CD4-positive, alpha-beta T cell treated with Interleukin-2 at 100 ng/mL for 4 hours (primary cell): Measurements from ENCODE around the gene HAND2.

ENCODE experiments used
- DNase-seq: peaks from one replicate; pipeline ENCODE4 v3.0.0-alpha.2; 2020; ENCODE audit warnings: low spot score

Gene HAND2

GRCh38 chr4:173535957-173536356 lies 5.9 kb upstream of the HAND2 start:
- DNase-seq = no peak

DNA sequence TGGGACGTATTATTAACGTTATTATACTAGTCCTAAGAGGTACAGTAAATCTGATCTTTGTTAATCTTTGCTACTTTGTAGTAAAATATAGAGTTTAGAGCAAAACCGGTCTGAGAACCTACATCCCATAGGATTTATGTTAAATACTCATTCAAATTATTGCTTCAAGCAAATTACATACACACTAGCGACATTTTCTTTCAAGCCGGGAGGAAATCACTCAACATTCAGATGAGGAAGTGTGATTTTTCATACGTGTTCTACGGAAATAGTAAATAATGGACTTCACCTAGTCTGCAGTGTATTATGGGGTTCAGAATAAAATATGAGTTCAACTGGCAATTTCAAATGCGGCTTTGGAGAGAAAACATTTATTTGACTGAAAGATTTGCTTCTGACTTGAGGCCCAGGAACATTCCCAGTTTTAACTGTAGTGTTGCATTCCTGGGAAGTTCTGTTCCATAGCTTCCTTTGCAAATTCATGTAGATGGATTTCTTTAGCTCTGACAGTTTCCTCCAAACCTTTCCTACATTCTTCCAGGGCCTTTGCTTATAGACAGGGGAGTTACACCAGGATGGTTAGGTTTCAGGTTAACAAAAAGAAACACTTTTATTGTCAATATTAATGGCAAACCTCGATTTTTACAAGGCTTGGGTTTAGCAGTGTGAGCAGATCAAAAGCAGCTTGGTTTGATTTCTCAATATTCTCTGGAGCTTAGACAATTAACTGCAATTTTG lies 5.3 kb upstream of the HAND2 start:
- no peak for DNase-seq

GRCh38 chr4:173534434-173534833 lies 4.4 kb upstream of the HAND2 start:
- no peak for DNase-seq

DNA sequence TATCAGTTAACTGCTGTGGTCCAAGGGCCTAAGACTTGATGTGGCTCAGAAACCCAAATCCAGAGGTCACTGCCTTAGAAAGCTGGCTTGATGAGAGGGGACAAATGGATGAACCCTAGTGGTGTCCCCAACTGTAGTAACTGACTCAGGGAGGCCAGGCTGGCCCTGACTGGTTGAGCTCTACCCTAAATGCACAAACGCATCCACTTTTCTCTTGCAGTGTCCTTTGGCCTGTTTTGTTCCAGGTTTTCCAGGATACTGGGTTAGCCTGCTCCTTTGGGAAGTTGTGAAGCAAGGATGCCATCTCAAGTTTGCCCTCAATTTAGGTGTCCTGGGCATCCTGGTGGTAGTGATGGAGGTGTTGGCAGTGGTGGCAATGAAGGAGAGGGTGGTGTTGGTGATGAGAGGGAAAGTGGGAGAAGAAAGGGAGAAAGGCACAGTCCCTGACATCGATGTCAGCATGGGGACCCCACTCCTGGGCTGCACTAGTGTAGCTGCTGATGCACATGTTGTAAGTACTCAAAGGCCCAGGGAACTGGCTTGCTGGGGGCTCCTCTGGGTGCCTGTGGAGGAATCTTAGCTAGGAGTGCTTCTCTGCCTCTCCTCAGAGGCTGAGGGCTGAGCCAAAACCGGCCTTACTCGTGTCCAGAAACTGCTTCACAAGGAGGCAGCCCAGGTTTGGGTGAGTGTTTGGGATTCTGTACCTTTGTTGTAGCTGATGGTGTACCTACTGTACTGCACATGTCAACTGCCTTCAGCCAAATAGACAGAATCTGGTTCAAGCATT lies 2.9 kb upstream of the HAND2 start:
- no peak for DNase-seq

GRCh38 chr4:173531086-173531965 lies 1.3 kb upstream of the HAND2 start:
- DNase-seq = no peak

GRCh38 chr4:173530326-173531085 lies 477 bp upstream of the HAND2 start:
- DNase-seq = no peak

DNA sequence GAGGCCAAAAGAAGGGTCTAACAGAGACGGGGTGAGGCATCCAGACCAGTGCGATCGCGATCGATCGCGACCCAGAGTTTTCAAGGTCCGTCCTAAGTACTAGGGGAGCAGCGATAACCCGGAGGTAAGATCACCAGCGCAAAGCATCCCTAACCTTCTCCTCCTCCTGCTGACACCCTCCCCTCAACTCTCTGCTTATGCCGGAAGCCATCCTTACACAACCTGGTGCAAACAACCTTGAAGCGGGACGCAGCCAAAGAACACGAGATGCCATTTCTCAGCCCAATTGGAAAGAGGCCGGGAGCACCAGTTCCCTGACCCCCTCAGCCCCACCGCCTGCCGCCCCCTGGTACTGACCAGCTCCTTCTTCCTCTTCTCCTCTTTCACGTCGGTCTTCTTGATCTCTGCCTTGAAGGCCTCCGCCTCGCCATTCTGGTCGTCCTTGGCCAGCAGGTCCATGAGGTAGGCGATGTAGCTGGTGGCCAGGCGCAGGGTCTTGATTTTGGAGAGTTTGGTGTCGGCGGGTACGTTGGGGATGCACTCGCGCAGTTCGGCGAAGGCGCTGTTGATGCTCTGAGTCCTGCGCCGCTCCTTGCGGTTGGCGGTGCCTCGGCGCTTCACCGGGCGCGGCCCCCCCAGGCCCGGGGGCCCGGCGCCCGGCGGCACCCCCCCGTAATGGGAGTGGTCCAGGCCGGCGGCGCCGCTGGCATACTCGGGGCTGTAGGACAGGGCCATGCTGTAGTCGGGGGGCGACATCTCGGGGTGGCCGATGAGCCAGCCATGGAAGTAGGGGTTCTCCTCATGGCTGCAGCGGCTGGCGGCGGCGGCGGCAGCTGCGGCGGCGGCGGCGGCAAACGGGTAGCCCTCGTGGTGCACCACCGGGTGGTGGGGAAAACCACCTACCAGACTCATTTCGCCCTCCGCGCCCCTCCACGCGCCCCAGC lies 1.4 kb downstream of the HAND2 start:
- no peak for DNase-seq

DNA sequence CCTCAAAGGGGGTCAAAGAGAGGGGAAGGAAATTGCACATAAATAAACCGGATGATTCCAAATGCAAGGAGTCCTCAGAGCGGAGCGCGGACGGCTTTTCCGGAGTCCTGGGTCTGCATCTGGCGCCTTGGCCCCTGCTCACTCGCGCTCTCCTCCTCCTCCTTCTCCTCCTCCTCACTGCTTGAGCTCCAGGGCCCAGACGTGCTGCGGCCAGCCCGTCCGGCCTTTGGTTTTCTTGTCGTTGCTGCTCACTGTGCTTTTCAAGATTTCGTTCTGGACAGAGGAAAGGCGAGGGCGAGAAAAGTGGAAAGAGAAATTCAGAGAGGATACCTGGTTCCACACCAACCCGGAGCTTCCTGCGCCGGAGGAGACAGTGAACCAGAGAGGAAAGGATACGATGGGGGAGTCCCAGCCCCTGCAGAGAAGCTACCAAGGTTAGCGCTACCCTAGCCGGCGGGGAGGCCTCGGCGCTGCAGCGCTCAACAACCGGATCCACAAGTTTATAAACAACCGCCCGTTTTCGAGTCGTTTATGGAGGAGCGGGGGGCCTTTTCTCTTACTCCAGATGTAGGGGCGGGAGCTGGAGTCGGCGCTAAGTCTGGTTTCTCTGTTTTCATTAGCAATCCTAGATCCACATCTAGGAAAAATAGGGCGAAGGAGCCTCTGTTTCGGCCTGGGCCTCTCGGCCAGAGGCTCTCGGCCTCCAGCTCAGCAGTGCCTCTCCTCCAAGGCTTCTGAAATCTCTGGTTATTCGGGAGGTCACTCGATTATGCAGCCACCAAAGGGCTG lies 2.7 kb downstream of the HAND2 start:
- DNase-seq = no peak

GRCh38 chr4:173526724-173527102 lies 3.3 kb downstream of the HAND2 start:
- no peak for DNase-seq

DNA sequence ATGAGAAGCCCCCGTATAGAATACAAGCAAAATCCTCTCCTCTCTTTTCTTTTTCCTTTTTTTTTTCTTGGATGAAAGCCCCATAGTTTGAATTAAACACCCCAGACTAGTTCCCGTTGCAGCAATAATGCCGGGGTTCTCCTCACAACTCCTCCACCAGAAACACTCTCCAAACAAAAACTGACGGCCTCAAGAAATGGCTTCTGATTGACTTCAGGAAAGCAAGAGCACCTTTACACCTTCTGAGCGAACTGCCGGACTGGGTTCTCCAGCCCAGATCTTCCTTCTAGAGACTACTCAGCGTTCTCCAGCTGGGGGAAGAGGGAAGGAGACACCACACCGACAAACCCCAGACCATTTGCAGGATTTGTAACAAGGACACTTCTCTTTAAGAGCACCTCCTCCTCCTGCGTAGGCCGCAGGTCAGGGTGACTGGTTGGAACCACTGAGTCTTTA lies 4.0 kb downstream of the HAND2 start:
- no peak for DNase-seq

GRCh38 chr4:173525118-173526011 lies 4.7 kb downstream of the HAND2 start:
- DNase-seq = no peak

DNA sequence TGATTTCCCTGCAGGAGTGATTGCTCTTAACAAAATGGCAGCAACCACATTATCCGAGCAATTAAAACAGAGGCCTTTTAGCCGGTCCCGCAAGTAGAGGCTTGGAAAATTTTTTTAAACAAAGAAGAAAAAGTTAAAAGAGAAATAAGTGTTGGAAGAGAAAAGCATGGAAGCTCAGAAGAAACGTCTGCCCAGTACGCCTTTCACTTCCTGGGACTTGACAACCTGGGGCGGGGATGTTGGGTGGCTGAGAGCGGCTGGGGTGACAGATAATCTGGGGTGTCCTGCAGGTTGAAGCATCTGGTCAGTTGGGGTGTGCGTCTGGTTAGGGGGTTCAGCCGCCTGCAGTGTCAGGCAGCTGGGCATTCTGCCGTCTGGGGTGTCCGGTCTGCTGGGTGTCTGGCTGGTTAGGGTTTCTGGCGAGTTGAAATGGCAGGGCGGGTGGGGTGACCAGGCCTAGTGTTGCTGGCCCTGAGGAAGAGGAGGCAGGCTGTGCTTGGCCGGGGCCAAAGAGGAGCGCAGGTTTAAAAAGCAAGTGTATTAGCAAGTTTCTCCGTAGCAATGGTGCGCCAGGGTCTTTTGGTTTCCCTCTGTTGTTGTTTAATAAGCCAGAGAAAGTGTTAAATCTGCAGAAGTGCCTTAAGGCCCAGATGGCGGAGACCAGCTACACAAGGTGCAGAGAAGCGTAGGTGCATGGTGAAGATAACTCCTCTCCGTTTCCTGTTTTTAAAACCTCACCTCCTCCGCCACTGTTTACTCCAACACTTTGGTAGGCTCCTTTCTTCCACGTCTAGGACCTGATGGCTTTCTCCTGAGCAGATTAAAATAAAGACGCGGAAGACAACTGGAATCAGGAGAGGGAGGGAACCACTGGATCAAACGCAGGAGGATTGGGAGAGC lies 5.6 kb downstream of the HAND2 start:
- DNase-seq = no peak

DNA sequence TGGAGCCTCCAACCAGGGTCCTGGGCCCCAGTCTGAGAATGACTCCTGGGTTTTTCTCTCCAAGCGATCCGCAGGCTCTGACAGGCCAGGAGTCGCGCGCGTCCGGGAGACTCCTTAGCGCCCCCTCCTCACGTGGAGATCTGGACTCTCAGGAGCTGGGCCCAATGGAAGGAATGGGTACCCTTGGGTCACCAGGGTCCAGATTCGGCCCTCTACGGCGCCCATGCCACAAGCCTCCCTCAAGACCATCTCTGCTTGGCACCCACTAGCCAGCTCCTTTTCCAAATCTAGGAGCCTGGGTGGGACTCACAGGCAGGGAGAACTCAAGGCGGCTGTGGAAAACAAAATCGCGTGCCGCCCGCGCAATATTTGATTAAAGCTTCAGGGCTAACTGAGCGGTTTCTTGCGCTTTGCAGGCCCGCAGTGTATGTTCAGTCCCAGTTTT lies 7.1 kb downstream of the HAND2 start:
- DNase-seq = no peak

DNA sequence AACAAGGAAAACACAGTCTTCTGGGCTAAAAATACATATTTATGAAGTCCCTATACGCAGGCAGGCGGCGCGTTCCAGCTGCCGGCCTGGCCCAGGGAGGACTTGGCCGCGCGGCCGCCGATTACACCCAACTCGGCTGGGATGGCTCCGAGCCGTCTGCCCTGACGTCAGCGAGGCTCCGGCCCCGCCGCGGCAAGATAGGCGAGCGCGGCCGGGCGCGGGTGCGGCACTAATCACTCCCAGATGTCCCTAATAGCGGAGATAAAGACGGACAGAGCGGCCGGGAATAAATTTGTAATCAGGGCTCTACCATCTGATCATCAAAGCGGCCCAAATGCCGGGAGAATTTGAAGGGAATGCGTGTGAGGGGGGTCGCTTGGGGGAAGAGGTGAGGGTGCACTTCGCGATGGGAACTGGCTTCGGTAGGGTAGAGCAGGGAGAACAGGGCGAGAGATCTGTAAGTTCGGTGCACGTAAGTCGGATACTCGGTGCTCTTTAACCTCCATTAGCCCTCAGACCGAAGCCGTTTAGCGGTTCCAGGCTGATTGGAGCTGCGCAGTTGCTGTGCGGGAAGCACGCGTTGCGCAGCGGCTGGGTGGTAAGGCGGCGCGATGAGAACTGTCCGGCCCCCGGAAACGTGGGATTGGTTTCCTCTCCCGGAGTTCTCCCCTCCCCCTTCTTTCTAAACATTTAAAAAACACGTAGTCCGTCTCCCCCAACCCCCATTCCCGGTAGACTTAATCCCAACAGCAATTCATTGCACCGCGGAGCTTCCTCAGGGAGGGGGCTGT lies 7.7 kb downstream of the HAND2 start:
- DNase-seq = no peak

DNA sequence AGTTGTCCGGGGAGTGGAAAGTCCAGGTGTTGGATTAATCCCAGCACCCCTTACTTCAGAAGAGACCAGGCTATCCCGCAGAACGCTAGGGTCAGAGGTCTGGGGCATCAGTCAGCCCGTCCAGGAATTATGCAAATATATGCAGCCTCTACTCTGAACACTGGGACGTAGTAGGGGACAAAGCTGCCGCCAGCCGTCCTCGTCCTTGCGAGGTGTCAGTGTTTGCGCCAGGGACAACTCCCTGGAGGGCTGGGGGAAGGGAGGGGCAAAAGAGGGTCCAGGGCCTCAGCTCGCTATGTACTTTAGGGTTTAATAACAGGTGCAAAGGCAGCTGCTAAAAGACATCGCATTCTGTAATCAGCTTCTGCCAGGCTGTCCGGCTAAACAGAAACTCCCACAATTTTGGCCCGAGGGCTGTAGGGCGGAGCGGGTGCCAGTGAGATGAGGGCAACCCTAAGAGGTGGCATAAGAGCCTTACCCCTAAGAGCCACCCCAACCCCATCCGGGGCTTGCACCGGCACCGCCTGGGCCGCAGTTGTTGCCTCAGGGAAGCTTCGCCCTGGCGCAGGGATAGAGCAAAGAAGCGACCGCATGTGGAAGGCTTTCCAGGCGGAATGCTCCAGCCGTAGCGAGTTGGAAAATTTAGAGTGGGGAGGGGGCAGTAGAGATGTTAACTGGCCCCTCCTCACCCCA lies 8.4 kb downstream of the HAND2 start:
- no peak for DNase-seq

DNA sequence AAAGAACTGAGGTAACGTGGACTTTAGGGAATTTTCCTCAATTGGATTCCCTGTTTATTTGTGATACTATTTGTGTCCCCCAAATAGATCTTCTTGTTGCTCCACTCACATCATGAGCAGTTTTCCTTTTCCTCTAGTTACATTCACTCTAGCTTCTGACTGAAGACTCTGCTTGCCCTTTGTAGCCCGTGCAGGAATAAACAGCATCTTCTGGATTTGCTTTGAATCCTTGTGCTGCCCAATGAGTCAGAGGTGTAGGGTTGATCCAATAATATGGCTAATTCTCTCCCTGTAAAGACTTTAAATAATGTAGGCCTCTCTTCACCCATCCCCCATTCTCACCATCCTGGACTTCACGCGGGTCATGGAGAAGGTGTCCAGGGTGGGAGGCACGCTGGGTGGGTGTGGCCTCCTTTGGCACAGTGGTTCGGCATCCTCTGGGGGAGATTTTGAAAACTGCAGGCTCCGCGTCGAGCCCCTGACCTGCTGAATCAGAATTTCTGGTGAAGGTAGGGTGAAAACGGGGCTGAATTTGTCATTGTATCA lies 9.0 kb downstream of the HAND2 start:
- no peak for DNase-seq
